NCI-H146 treated with DMSO at 0.1 percent for 48 hours (cell line): ENCODE measurements around the gene SCGB2A2.

Experiments
- DNase-seq: peaks from one replicate; lab custom pipeline; 2025; ENCODE audit not compliant: unreplicated experiment; lab: John Stamatoyannopoulos, UW

SCGB2A2 gene

GRCh38 chr11:62298975-62299374 is 29.0 kb downstream of the SCGB2A2 start, which contains the start of gene SCGB1D4:
SCGB1D4 (minus strand) TSS chr11:62299075; CDS start chr11:62299010, 65 bp downstream.
- no peak for DNase-seq

GRCh38 chr11:62306227-62306626 is 36.3 kb downstream of the SCGB2A2 start:
- no peak for DNase-seq

GRCh38 chr11:62307950-62308349 is 38.0 kb downstream of the SCGB2A2 start:
- no peak for DNase-seq

GRCh38 chr11:62309991-62310390 is 40.0 kb downstream of the SCGB2A2 start:
- DNase-seq: no peak

GRCh38 chr11:62315431-62315830 is 45.5 kb downstream of the SCGB2A2 start:
- no peak for DNase-seq

- no peak for DNase-seq
Measured at GRCh38 chr11:62322524-62322923, 52.6 kb downstream of the SCGB2A2 start.
